ENCODE results near the gene HMG20A. TPM values are rescaled to one million over a fixed set of nuclear protein-coding genes. Genes with fewer than 3 reads are reported as not detected.

HMG20A gene
- total RNA-seq, 1 donor from 2014 or later = 49.4 TPM

DNA sequence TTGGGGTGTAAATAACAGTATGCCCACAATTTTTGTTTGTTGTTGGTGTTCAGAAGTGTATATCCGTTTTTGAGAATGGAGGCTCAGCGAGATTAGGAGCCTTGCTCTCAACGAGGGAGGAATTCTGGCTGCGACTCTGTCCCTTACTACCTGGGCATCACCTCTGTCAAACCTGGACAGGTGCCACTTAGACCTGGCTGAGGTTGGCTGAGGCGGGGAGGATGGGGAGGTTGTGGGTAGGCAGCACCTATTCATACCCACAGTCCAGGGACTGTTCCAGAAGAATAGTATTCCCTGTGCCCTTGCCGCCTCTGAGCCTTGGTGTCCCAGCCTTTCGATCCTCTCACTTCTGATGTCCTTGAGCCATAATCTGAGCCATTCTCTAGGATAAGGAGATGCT is 112.2 kb downstream of the HMG20A start:
- H3K27ac ChIP-seq = no peak overlapping the region
- no peaks in the 10 kb centered on the region for H3K9me3 ChIP-seq
- peaks cover 28% of the 10 kb centered on the region for H3K4me1 ChIP-seq
- intact Hi-C loops (cut with DNase I) = no loop called here
- no peak overlapping the region for H3K4me3 ChIP-seq
- no peaks in the 10 kb centered on the region for H3K36me3 ChIP-seq
- no peak for DNase-seq (ENCODE audit: extremely low spot score in 2 of 2)
- no peaks in the 10 kb centered on the region for H3K27me3 ChIP-seq
- no peak for TF ChIP-seq POLR2A (IDR thresholded peaks at IDR 0.05)
- TF ChIP-seq, protein P1, sequence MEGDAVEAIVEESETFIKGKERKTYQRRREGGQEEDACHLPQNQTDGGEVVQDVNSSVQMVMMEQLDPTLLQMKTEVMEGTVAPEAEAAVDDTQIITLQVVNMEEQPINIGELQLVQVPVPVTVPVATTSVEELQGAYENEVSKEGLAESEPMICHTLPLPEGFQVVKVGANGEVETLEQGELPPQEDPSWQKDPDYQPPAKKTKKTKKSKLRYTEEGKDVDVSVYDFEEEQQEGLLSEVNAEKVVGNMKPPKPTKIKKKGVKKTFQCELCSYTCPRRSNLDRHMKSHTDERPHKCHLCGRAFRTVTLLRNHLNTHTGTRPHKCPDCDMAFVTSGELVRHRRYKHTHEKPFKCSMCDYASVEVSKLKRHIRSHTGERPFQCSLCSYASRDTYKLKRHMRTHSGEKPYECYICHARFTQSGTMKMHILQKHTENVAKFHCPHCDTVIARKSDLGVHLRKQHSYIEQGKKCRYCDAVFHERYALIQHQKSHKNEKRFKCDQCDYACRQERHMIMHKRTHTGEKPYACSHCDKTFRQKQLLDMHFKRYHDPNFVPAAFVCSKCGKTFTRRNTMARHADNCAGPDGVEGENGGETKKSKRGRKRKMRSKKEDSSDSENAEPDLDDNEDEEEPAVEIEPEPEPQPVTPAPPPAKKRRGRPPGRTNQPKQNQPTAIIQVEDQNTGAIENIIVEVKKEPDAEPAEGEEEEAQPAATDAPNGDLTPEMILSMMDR (IDR thresholded peaks at IDR 0.05) = no peak
- TF ChIP-seq POLR2AphosphoS5 (IDR thresholded peaks at IDR 0.05; ENCODE audit: insufficient read depth in 1 of 2, low read depth in 1 of 2) = no peak

DNA sequence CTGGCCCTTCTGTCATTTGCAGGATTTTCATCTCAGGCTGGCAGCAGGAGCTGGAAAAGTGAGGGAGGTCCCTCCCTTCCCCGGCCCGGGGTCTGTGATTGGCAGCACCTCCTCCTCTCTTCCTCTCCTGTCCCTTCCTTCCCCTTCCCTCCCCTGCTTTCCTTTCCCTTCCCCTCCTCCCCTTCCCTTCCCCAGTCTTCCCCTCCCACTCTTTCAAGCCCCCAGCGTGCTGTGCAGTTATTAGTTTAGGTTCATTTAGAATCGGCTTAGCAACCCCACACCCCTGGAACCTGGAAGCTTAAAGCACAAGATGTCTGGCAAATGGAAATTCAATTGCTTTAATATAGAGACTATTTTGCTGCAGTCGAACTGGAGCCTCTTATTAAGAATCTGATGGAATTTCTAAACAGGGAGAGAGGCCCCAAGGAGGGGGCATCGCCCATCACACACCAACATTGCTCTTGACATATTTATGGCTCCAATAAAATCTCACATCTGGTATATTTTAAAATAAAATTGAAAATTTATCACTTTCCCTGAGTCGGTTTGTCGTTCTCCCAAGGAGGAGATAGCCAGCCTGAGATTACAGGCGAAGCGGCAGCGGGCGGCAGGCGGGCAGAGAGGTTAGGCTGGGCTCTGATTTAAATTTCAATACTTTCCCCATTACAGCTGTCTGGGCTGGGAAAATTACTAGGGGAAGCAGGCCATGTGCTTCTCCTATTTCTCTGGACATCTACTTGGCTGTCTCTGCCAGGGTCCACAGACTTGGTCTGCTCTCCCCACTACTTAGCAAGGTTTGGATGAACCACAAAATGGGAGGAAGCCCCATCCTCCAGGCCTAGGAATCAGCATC is 113.1 kb downstream of the HMG20A start:
- Histone ChIP-seq H3K4me3 (no peak overlapping the region), H3K27me3 (no peaks in the 10 kb centered on the region), H3K9me3 (no peaks in the 10 kb centered on the region), H3K4me1 (peaks cover 28% of the 10 kb centered on the region), H3K27ac (peak overlapping the region; percentile 36), H3K36me3 (no peaks in the 10 kb centered on the region)
- TF ChIP-seq, protein P1 (IDR thresholded peaks at IDR 0.05) = no peak
- no peak for TF ChIP-seq POLR2AphosphoS5 (IDR thresholded peaks at IDR 0.05; ENCODE audit: insufficient read depth in 1 of 2, low read depth in 1 of 2)
- no peak for TF ChIP-seq POLR2A (IDR thresholded peaks at IDR 0.05)
- intact Hi-C loops (cut with DNase I) = no loop called here
- DNase-seq (ENCODE audit: extremely low spot score in 2 of 2) = no peak

Other genes starting within 250 kb of the HMG20A start
- gene PEAK1, start 784 bp upstream of the HMG20A start, total RNA-seq = 27.7 TPM
- 4.7 TPM for gene LINGO1, start 212.0 kb downstream of the HMG20A start, total RNA-seq